Activated T-helper 2 cell treated with anti-CD3 and anti-CD28 coated beads, Interferon-gamma antibody, Interleukin-2, Interleukin-4, amounts not matched to agents 10 μg/mL and 5 μg/mL and 100 μg/mL, durations not matched to agents 14 hours and 24 hours and 36 hours (primary cell): Measurements from ENCODE around the gene ARMC8. TPM values are rescaled to one million over a fixed set of nuclear protein-coding genes. Genes with fewer than 3 reads are reported as not detected.

Experiments used
- total RNA-seq: library from RNA; stranded (reverse); gene quantifications from 2 replicates; pipeline ENCODE4 v1.2.3, GENCODE V29; 2022

The ARMC8 gene
- total RNA-seq, 1 donor from 2014 or later = 40.6 TPM

Other genes starting within 250 kb of the ARMC8 start
- not detected in 2 replicates for gene CLDN18, start 177.1 kb upstream of the ARMC8 start, total RNA-seq
- gene DZIP1L, start 71.7 kb upstream of the ARMC8 start, total RNA-seq = 0.16 TPM in 1 of 2 replicates, not detected in the other
- not detected in 2 replicates for gene A4GNT, start 54.9 kb upstream of the ARMC8 start, total RNA-seq
- gene DBR1, start 12.4 kb upstream of the ARMC8 start, total RNA-seq = 22.0 and 22.3 TPM in 2 replicates
- 0.30 TPM in 1 of 2 replicates, not detected in the other for gene NME9, start 142.6 kb downstream of the ARMC8 start, total RNA-seq
- gene MRAS, start 161.3 kb downstream of the ARMC8 start, total RNA-seq = not detected in 2 replicates
- 0.09 and 0.32 TPM in 2 replicates for gene ESYT3, start 247.3 kb downstream of the ARMC8 start, total RNA-seq